Thoracic aorta endothelial cell (primary cell): ENCODE data around the gene LRRIQ4. TPM values are rescaled to one million over a fixed set of nuclear protein-coding genes. Genes with fewer than 3 reads are reported as not detected.

Experiments
- total RNA-seq: library from RNA; depleted of rRNA; stranded (reverse); fragments of >200 nt; gene quantifications from 2 replicates; pipeline ENCODE4 v1.2.3, GENCODE V29; 2012

LRRIQ4 gene
- under 0.01 and 0.07 TPM in 2 replicates for total RNA-seq

GRCh38 chr3:169812332-169813235 lies at the start of gene LRRIQ4, which contains the start of gene LRRC34:
TSS of gene LRRIQ4 (plus strand) at chr3:169812870. CDS start at chr3:169821922, 9,052 bp downstream.
TSS of gene LRRC34 (minus strand) at chr3:169812904. CDS start at chr3:169812548, 356 bp downstream.

GRCh38 chr3:169764882-169765612 lies 47.6 kb upstream of the LRRIQ4 start, which contains the start of gene TERC:
TSS of gene TERC (minus strand) at chr3:169765060.

DNA sequence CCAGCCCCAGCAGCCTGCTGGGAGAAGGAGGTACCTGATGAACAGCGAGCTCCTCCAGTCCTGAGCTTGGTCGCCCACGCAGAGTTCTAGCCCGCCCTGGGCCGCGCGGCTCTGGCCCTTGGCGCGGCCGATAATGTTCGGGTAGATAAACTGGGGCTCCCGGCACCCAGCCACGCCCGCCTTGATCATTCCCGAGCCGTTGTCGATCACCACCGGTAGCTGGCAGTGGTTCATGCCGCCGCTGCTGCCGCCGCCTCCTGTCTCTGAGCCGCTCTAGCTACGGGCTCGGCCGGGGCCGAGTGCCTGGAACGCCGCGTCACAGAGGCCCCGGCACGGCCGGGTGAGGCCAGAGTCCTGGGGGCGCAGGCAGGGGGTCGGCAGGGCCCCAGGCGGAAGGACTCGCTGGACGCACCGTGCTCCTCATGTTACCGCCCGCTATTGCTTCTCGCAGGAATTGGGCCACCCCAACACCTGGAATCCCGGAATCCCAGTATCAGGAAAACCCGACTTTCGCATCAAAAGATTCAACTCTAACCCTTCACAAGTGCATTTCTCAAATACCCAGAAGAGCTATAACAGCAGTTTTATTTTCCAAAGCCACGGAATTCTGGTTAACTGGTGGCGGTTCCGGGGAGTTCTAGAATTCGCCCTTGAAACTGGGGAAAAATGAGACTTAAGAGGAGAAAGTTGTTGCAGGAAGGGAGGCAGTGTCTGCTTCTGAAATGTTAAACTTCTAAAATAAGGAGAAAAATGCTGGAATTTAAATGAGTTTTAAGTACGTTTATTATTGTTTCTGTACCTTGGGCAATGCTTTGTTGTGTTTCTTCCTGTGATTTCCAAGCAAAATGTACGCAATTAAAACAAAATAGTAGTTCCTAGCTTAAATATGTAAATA lies 43.1 kb upstream of the LRRIQ4 start, which contains the start of gene ACTRT3:
Gene ACTRT3 (minus strand): TSS at position 275 of the 895 bp plus-strand sequence. CDS start 41 bp downstream, at position 234.

GRCh38 chr3:169772897-169773816 lies 39.5 kb upstream of the LRRIQ4 start, which contains the start of gene MYNN:
TSS of gene MYNN (plus strand) at chr3:169773396. CDS start at chr3:169774296, 900 bp downstream.

DNA sequence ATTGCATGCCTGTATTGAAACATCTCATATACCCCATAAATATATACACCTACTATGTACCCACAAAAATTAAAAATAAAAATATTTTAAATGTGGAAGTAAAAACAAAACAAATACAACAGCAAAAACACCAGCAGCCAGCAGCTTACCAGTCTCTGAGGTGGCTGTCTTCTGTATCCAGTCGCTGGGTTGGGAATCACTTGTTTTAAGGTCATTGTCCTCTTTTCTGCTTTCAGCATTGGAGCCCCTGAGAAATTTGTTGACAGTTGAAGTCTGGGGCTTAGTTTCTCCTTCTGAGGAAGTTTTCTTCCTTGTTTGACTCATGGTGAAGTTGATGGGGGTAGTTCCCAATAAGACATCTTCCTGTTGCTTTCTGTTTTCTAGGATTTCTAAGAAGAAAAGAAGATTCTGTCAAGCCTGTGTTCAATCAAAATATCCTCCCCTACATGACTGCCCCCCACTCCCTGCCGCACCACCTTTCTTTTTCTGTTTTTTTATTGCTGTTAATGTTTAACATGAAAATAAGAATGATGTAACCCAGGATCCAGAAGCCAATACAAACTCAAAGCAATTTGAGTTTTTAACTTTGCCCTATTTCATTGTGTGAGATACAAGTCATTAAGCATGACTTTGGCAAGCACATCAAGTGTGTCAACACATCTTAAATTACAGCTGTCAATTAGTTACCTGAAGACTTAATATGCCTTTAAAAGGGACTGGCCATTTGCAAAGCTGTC lies 57.0 kb downstream of the LRRIQ4 start, which contains the start of gene LRRC31:
Gene LRRC31 (minus strand): TSS at position 452 of the 737 bp plus-strand sequence. CDS start 128 bp downstream, at position 324.

Other genes with a start within 250 kb of the LRRIQ4 start
- 176 and 181 TPM in 2 replicates for gene MECOM, start 149.2 kb upstream of the LRRIQ4 start, total RNA-seq
- 117 and 176 TPM in 2 replicates for gene TERC, start 47.8 kb upstream of the LRRIQ4 start, total RNA-seq
- gene ACTRT3, start 43.3 kb upstream of the LRRIQ4 start, total RNA-seq, result 5.3 and 5.6 TPM in 2 replicates
- 20.5 and 22.2 TPM in 2 replicates for gene MYNN, start 39.5 kb upstream of the LRRIQ4 start, total RNA-seq
- gene LRRC34, start within 50 bp of the LRRIQ4 start, total RNA-seq, result 7.2 and 7.3 TPM in 2 replicates
- gene LRRC31, start 57.1 kb downstream of the LRRIQ4 start, total RNA-seq, result not detected in 2 replicates
- gene SAMD7, start 98.7 kb downstream of the LRRIQ4 start, total RNA-seq, result not detected in 2 replicates
- gene SEC62, start 153.9 kb downstream of the LRRIQ4 start, total RNA-seq, result 41.5 and 45.7 TPM in 2 replicates
- gene GPR160, start 225.1 kb downstream of the LRRIQ4 start, total RNA-seq, result 3.0 and 5.3 TPM in 2 replicates